HG03439 (cell line): ENCODE data around the gene CD33.
"Not testable (repeated sequence)": the region's sequence is repeated elsewhere in the genome, so short reads cannot be mapped to it uniquely, and the experiment has no call there.

Source experiments
- ATAC-seq: cut with Tn5 transposase; IDR thresholded peaks from one replicate; pipeline ENCODE4 v1.9.1; 2021; ENCODE audit warnings: mild to moderate bottlenecking, moderate library complexity; ENCODE audit not compliant: unreplicated experiment

Gene CD33

GRCh38 chr19:51224898-51225393 lies at the start of gene CD33:
Gene CD33 (plus strand): TSS chr19:51225080. CDS start chr19:51225119, 39 bp downstream.
- ATAC-seq: not testable (repeated sequence)

- ATAC-seq: no peak
Measured at GRCh38 chr19:51179256-51179655, 45.6 kb upstream of the CD33 start.

DNA sequence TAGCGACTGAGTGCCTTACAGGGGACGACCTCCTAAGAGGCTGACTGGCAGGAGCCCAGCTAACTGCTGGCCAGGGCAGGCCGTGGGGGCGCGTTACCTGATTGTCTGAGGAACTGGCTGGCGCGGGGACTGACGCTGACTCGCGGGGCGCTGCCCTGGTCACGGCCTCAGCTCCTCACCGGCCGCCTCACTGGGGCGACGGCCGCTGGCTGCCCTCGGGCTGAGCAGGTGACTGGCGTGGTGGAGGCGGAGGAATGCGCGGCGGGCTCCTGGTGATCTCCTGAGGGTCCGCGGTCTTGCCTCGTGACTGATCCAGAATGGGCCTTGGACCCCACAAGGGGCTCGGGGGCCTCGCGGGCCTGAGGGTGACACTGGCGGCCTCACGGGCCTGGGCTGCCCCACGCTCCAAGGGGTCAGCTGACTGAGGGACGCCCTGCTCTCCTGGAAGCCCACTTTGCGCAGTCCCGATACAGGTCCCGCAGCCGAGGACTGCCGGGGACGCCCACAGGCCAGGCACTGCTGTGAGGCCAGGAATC lies 43.4 kb upstream of the CD33 start:
- ATAC-seq: no peak

- no peak for ATAC-seq
Measured at GRCh38 chr19:51181913-51182419, 42.9 kb upstream of the CD33 start.

DNA sequence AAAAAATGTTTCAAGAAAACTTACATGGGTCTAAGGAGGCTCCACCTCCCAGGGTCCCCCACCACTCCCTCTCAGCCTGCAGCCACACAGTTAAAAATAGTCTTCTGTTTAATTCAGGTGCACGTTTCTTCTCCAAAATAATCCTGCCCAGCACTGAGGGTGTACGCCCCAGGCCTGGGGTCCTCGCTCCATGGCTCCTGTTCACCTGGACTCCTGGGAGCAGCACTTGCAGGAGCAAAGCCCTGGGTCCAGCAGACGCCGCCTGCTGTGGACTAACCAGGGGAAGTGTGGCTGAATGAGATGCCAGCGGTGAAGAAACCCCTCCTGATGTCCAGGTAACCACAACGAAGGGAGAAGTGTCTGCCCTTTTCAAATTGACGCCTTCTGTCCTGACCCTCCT lies 41.3 kb upstream of the CD33 start:
- ATAC-seq: no peak

- ATAC-seq: no peak
Measured at GRCh38 chr19:51185069-51185867, 39.6 kb upstream of the CD33 start.

GRCh38 chr19:51185868-51186215 lies 39.0 kb upstream of the CD33 start:
- no peak for ATAC-seq

GRCh38 chr19:51186323-51186722 lies 38.6 kb upstream of the CD33 start:
- ATAC-seq: no peak

DNA sequence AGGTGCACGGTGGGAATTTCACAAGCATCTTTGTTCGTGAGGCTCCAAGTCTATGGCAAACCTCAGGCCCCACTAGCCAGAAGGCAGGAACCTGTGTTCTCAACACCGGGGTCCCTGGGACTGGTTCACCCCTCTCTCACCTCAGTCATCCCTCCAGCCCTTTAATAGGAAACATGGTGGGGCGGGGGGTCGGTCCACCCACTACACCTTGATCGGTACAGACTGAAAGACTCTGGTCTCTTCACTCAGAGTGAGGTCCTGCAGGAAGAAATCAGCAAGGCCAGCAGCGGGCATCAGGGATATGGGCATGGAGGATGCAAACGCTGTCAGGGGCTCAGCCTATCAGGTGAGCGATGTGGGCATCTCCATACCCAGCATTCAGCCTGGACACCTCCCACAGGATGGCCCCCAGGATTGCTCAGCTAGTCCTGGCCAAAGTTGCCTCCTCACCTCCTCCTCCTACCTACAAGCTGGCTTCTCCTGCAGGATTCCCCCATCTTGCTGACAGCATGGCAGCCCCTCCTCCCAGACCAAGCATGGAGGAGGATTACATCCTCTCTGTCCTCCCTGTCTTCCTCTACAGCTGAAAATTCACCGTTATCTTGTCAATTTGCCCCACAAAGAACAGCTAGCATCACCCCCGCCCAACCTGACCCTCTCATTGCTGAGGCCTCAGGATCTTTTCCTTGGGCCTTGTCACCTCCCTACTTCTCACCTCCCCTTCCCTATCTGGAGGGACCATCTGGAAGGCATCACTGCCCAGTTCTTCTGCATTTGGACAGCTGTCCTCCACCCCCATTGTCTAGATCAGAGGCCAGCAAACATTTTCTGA lies 37.3 kb upstream of the CD33 start:
- ATAC-seq: no peak

- ATAC-seq: no peak
Measured at GRCh38 chr19:51188227-51188559, 36.7 kb upstream of the CD33 start.

GRCh38 chr19:51192689-51193088 lies 32.2 kb upstream of the CD33 start:
- no peak for ATAC-seq

- no peak for ATAC-seq
Measured at GRCh38 chr19:51194527-51195315, 30.2 kb upstream of the CD33 start.

- no peak for ATAC-seq
Measured at GRCh38 chr19:51195316-51195586, 29.6 kb upstream of the CD33 start.

DNA sequence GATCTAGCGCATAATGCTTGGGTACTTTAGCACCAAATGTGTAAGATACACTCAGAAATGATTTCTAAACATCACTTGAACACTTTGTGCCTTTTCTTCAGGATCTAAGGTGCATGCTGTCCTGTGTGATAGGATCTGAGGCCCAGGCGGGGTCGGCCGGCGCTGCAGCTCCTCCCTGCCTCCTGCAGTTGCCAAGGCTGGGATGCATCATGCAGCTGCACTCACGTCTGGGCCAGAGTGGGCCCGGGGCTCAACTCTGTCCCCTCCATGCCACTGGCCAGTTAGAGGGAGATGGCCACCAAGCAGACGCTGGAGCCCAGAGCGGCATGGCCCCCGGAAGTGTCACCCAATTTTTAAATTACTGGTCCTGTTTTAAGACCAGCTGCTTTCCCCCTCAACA lies 29.3 kb upstream of the CD33 start:
- ATAC-seq: no peak

DNA sequence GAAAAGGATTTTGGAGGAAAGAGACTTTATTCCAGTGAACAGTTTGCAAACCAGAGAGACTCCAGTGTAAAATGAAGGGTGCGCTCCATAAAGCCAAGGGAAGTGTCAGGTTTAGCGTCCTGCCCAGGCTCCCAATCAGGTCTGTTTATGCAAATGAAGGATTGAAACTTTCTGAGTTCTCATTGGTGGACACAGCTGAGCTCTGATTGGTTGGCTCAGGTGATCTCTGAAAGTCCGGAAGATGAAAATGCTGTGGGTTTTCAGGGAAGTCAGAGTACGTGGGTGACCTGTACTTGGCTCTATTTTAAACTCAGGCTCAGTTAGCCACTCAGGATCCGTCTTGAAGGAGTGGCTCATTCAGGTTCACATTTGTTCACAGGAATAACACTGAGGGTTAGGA lies 28.7 kb upstream of the CD33 start:
- ATAC-seq: no peak

DNA sequence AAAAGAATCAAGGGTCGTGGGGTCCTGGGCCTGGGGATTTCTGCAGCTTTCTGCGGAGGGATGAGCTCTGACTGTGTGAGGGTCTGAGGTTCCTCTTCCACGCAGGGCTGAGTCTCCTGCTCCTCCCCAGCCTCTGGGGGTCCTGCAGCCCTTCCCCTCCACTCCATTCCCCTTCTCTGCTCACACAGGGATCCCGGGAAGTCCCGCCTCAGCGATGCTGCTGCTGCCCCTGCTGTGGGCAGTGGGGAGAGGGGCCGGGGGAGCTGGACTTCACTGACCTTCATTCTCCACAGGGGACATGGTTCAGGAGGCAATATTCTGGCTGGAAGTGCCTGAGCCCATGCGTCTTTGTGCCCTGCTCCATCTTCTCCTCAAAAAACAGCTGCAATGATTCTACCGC lies 26.2 kb upstream of the CD33 start:
- ATAC-seq: no peak

DNA sequence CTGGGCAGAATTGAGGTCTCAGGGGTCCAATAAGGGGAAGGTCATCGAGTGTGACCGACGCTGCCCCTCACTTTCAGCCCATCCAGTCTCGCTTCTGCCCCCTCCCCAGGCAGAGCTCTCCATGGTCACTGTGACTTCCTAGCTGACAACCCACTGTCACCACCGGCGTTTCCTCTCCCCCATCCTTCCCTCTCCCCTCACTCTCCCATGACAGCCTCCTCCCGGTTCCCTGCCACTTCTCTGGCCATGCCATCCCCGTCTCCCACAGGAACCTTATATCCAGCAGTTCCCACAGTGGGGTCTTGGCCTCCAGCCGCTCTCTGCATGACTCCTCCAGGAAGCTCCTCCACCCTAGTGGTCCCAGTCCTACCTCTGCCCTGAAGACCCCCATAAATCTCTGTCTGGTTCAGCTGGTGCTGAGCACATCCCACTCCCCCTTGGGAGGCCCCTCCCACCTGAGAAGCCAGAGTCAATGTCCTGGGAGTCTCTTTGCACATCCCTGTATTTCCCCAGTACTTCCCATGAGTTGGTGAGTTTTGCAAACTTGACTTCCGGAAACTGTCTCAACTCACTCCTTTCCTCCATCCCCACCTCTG lies 24.7 kb upstream of the CD33 start:
- ATAC-seq: no peak

DNA sequence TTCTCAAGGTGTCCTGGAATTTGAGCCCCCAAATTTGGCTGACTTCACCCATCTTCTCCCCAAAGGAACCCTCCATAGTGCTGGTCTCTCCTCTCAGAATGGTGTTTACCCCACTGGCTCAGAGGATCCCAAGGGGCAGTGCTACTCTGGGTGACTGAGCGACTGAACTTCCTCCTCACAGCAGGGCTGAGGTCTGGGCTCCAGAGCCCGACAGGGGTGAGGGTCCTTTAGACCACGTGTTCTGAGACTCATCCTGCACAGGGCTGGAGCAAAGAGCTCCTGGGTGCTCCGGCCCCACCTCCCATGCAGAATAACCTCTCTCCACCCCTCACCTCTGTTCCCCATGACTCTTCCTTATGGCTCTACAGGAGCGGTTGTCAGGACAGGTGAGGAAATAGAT lies 23.2 kb upstream of the CD33 start:
- ATAC-seq: no peak

- no peak for ATAC-seq
Measured at GRCh38 chr19:51203916-51204315, 21.0 kb upstream of the CD33 start.

- no peak for ATAC-seq
Measured at GRCh38 chr19:51204321-51204720, 20.6 kb upstream of the CD33 start.

DNA sequence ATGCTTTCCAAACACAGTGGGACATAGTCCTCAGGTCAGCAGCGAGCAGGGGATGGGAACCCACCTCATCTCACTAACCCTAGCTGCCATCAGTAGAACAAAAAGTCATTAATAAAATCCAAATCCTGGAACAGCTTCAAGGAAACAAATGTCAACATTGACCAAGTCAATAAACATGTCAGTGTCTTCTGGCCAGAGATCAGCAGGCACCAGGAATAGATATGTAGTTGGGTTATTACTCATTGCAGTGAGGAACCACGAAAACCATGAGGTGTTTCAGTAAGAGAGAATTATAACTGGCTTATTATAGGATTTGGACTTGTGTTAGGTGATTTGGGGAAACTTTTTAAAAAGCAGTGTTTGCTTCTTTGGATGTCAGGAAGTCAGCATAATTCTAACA lies 17.1 kb upstream of the CD33 start:
- no peak for ATAC-seq
